Body of pancreas (tissue), 4 donors: ENCODE measurements around the gene UTP25.

Experiments
- POLR2A ChIP-seq, 3 donors: fragments of 450-650 bp; IDR thresholded peaks; one replicate each; pipeline ENCODE4 v1.6.1; 2016; ENCODE audit warnings: antibody characterized with exemption in 3 of 3, mild to moderate bottlenecking in 2 of 3
- TF ChIP-seq, protein P1 (sequence below), 7 experiments: fragments of 450-650 bp in 4 of 7; fragments of 200-600 bp in 3 of 7; sonication (generic) in 3 of 7; IDR thresholded peaks; one replicate each; pipeline ENCODE4 v1.5.1; 2016 to 2019; ENCODE audit warnings: antibody characterized with exemption in 7 of 7

DNA sequence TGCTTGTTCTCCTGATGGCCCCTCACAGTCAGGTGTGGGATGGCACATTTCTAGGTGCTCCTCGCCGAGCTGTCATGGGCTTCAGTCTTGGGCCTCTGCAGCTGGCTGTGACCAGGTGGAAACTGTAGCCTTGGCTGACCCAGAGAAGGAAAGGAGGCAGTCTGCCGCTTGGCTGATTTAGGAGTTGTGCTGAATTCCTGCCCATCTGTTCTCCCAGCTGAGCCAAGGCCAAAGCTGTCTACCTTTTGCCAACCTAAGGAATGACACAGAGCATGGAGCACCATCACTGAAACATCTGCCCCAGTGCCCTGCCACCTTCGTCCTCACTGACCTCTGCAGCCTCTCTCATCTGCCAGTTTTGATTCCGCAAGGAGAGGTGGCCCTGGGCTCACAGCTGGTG lies 27.9 kb downstream of the UTP25 start:
- no peak for TF ChIP-seq POLR2A (IDR thresholded peaks at IDR 0.05)
- TF ChIP-seq, protein P1, sequence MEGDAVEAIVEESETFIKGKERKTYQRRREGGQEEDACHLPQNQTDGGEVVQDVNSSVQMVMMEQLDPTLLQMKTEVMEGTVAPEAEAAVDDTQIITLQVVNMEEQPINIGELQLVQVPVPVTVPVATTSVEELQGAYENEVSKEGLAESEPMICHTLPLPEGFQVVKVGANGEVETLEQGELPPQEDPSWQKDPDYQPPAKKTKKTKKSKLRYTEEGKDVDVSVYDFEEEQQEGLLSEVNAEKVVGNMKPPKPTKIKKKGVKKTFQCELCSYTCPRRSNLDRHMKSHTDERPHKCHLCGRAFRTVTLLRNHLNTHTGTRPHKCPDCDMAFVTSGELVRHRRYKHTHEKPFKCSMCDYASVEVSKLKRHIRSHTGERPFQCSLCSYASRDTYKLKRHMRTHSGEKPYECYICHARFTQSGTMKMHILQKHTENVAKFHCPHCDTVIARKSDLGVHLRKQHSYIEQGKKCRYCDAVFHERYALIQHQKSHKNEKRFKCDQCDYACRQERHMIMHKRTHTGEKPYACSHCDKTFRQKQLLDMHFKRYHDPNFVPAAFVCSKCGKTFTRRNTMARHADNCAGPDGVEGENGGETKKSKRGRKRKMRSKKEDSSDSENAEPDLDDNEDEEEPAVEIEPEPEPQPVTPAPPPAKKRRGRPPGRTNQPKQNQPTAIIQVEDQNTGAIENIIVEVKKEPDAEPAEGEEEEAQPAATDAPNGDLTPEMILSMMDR (IDR thresholded peaks at IDR 0.05) = no peak
